Stimulated activated memory B cell treated with anti-CD40 and anti-IgM and Interleukin-4, amounts not matched to agents 10 μg/mL and 1 μg/mL and 100 μg/mL, for 72 hours (primary cell): Measurements from ENCODE around the gene SLC11A2.
"Not testable (repeated sequence)": the region's sequence is repeated elsewhere in the genome, so short reads cannot be mapped to it uniquely, and the experiment has no call there.

Experiments
- ATAC-seq: fragments of 150-1000 bp; cut with Tn5 transposase; 2 replicates; pipeline ENCODE4 v1.10.0; 2021
- H3K27ac Mint-ChIP-seq: one replicate; pipeline ENCODE4 v1.8.0; 2022; ENCODE audit warnings: mild to moderate bottlenecking, mixed read lengths
- H3K27me3 Mint-ChIP-seq: one replicate; pipeline ENCODE4 v1.8.0; 2022; ENCODE audit warnings: mixed read lengths
- H3K36me3 Mint-ChIP-seq: one replicate; pipeline ENCODE4 v1.8.0; 2022; ENCODE audit warnings: mixed read lengths
- H3K4me1 Mint-ChIP-seq: one replicate; pipeline ENCODE4 v1.8.0; 2022; ENCODE audit warnings: mixed read lengths
- H3K4me3 Mint-ChIP-seq: one replicate; pipeline ENCODE4 v1.8.0; 2022; ENCODE audit warnings: mild to moderate bottlenecking, moderate library complexity, mixed read lengths
- H3K9me3 Mint-ChIP-seq: one replicate; pipeline ENCODE4 v1.8.0; 2022; ENCODE audit warnings: mixed read lengths

Gene SLC11A2

DNA sequence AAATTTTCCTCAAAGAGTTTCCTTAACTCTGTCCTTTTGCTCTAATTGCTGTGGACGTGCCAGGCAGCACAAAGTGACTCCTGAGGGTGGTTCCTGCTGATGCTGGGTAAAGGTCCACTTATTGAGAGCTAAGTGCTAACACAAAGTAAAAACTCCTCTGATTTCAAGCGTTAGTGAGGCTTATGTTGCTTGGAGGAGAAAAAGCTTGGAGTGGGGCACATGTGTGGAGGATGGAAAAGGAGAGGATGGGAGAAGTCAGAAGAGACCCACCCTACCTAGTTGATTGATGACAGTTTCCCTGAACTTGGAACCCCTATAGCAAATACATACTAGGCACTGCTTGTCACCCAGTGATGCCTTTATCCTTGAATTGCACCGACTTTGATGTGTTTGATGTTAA, 10.1 kb upstream of the SLC11A2 start:
- Mint-ChIP-seq H3K4me1 (no peaks in the 10 kb centered on the region), H3K9me3 (no peaks in the 10 kb centered on the region), H3K27ac (no peak overlapping the region), H3K27me3 (no peaks in the 10 kb centered on the region), H3K4me3 (no peak overlapping the region), H3K36me3 (no peaks in the 10 kb centered on the region)
- no peak for ATAC-seq

DNA sequence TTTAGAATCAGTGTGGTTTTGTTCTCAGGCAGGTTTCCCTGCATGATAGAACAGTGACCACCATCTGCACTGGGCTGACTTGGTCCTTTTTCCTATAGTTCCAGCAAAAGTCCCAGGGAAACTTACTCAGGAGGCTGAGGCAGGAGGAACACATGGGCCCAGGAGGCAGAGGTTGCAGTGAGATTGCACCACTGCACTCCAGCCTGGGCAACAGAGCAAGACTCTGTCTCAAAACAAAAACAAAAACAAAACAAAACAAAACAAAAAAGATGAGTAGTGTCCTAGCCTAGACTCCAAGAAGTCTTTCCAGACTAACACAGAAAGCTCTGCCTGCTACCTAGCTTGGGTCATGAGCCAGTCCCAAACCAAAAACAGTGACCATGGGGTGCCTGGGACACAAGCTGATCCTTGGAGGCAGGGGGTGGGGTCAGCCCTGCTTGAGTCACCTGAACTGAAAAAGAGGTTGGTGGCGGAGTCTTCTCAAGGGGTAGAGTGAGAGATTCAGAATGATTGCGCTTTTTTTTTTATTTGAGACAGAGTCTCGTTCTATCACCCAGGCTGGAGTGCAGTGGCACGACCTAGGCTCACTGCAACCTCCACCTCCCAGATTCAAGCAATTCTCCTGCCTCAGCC, 7.4 kb upstream of the SLC11A2 start:
- no peak for ATAC-seq
- no peak overlapping the region for H3K27ac Mint-ChIP-seq
- H3K4me3 Mint-ChIP-seq = no peak overlapping the region
- no peaks in the 10 kb centered on the region for H3K27me3 Mint-ChIP-seq
- H3K4me1 Mint-ChIP-seq = no peaks in the 10 kb centered on the region
- H3K36me3 Mint-ChIP-seq = no peaks in the 10 kb centered on the region
- H3K9me3 Mint-ChIP-seq = no peaks in the 10 kb centered on the region

DNA sequence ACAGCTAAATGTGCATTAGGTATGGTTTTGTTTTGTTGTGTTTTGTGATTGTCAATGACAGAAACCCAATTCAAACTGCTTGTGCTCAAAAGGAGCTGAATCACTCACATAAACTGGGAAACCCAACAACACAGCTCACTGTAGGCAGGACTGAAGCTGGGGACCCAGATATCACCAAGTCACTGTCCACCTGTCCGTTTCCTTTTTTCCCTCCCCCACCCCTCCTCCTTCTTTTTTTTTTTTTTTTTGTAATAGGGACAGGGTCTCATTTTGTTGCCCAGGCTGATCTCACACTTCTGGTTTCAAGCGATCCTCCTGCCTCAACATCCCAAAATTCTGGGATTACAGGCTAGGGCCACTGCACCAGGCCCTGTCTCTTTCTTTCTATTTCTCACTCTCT, 6.9 kb upstream of the SLC11A2 start:
- no peak overlapping the region for H3K27ac Mint-ChIP-seq
- no peak overlapping the region for H3K4me3 Mint-ChIP-seq
- H3K4me1 Mint-ChIP-seq = no peaks in the 10 kb centered on the region
- no peak for ATAC-seq
- H3K36me3 Mint-ChIP-seq = no peaks in the 10 kb centered on the region
- H3K9me3 Mint-ChIP-seq = no peaks in the 10 kb centered on the region
- H3K27me3 Mint-ChIP-seq = no peaks in the 10 kb centered on the region

DNA sequence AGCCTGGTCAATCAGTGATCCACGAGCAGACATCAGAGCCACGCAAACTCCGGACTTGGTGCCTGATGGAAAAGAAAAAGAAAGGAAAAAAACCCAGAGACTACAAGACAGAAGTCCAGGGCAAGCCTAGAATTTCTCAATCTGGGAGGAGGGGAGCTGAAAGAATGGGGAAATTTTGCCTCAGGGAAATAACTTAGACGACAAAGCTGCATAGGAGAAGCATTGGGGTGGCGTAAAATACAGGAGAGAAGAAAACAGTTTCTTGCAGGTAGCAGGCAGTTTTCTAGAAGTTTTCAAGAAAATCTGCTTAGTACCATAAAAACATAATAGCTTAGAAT, 2.6 kb upstream of the SLC11A2 start:
- H3K27me3 Mint-ChIP-seq = no peaks in the 10 kb centered on the region
- peaks cover 24% of the 10 kb centered on the region for H3K4me1 Mint-ChIP-seq
- no peaks in the 10 kb centered on the region for H3K36me3 Mint-ChIP-seq
- no peak overlapping the region for H3K27ac Mint-ChIP-seq
- ATAC-seq = no peak
- H3K4me3 Mint-ChIP-seq = no peak overlapping the region
- H3K9me3 Mint-ChIP-seq = no peaks in the 10 kb centered on the region

DNA sequence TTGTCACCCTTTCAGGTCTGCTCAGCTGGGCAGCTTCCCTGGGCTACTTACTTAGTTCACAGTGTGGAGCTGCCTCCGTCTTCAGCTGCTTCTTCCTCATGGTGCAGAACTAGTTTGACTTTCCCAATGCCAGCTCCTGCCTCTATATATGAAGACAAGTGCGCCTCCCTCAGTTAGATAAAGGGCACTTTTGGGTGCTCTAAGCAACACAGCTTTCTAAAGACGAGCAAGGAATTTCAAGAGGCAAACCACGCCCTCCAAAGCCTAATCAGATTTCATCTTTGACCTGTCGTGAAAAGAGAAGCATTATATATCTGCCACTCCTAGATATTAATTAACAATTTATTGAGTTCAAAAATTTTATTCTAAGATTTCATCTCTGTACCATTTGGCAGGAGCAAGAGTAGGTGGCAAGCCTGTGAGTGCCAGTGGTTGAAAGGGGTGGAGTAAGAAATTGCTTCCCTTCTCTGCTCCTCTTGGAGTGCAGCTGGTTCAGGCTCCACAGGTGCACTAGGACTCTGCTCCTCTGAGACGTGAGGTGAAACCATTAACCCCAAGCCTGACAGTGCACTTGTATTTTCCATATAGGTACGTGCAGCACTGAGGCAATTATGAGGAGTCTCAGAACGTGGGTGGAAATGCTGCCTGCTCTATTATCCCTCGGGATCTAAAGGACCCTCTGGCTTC, 2.1 kb upstream of the SLC11A2 start:
- Mint-ChIP-seq H3K4me3 (no peak overlapping the region), H3K27me3 (no peaks in the 10 kb centered on the region), H3K4me1 (peaks cover 24% of the 10 kb centered on the region), H3K9me3 (no peaks in the 10 kb centered on the region), H3K36me3 (no peaks in the 10 kb centered on the region), H3K27ac (no peak overlapping the region)
- no peak for ATAC-seq

DNA sequence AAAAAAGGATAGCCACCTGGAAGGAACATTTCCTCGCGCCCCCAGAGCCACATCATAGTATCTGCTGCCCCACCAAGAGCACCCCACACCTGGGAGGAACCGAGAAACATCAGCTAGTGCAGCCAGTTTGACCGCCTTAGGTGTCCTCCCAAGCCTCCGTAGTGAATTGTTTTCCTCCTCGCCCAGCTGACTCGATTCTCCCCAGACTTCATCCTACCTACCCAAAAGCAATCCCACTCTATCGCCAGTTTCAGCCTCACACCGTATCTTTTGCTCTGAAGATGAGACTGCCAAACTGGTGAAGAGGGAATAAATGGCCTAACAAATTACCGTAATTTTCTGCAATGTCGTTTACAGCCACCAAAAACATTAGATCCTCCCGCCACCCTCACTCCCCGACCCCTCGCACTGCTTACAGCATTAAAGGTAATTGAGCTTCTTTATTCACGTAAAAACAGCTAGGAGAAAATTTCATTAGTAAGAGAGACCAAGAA, 1.2 kb upstream of the SLC11A2 start:
- H3K27me3 Mint-ChIP-seq = no peaks in the 10 kb centered on the region
- peak overlapping the region; percentile 10 for H3K4me3 Mint-ChIP-seq
- H3K4me1 Mint-ChIP-seq = peaks cover 24% of the 10 kb centered on the region
- no peaks in the 10 kb centered on the region for H3K36me3 Mint-ChIP-seq
- no peaks in the 10 kb centered on the region for H3K9me3 Mint-ChIP-seq
- ATAC-seq = no peak
- H3K27ac Mint-ChIP-seq = no peak overlapping the region

DNA sequence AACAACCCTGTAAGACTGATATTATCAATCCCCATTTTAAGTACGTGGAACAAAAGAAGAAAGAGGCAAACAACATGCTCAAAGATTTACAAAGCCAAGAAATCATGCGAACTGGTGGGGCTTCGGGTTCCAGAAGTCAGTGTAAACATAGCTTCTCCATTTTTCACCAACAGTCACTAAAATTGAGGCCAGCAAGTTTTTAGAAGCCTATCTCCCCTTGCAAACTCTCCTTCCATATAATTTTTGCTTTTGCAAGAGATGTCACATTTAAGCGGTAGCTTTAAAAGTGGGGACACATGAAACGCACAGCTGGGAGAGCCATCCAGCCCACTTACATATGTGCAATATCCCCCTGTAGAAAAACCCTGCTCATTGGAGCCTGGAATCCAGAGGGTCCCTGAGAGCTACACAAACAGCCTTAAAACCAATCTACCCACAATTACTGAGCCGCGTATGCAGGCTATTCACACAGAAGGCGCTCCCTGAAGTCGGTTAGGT, 797 bp downstream of the SLC11A2 start:
- peak overlapping the region; percentile 95 for H3K4me3 Mint-ChIP-seq
- H3K27me3 Mint-ChIP-seq = no peaks in the 10 kb centered on the region
- no peaks in the 10 kb centered on the region for H3K36me3 Mint-ChIP-seq
- no peaks in the 10 kb centered on the region for H3K9me3 Mint-ChIP-seq
- H3K27ac Mint-ChIP-seq = peak overlapping the region; percentile 86
- ATAC-seq = no peak
- peaks cover 34% of the 10 kb centered on the region for H3K4me1 Mint-ChIP-seq

DNA sequence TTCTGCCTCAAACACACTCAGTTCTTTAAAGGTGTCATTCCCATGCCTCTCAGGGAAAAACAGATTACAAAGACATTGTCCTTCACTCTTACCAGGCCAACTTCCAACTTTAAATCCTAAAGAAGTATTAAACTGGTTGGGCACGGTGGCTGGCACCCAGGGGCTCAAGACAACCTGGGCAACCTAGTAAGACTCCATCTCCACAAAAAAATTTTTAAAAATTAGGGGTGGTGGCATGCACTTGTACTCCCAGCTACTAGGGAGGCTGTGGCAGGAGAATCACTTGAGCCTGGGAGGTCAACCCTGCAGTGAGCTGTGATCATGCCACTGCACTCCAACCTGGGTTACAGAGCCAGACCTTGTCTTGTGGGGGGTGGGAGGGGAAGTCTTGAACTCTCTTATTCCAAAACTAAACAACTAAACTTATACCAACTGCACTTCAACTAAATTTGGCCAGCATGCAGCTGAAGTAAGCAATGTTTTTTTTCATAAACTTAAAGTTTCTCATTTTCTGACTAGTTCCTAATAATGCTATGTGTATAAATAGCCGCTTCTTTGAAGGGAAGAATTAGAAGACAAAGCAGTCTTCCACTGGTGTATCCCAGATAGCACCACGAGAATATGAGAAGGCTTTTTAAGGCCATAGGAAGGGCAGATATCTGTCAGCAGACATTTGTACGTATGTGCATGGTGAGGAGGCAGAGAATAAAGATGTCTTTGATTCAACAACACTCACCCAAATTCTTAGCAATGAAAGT, 2.4 kb downstream of the SLC11A2 start:
- Mint-ChIP-seq H3K27ac (peak overlapping the region; percentile 86), H3K4me1 (peaks cover 34% of the 10 kb centered on the region), H3K36me3 (no peaks in the 10 kb centered on the region), H3K4me3 (peak overlapping the region; percentile 95), H3K9me3 (no peaks in the 10 kb centered on the region), H3K27me3 (no peaks in the 10 kb centered on the region)
- no peak for ATAC-seq

DNA sequence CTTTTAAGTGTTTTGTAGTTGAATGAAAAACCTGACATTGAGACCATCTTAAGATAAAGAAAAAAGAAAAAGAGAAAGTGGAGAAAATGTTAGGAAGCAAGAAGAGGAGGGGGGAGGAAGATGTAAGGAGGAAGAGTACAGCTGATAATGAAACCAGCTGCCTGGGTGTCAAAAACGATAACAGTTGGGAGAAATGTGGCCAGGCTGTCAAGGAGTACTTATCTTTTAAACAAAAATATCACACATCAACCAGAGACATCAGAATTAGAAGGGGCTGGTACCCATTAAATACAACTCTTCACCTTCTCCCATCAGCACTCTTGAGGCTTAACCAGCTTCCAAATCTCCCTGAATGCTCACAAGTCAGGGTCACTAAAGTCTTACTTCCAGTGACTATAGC, 4.5 kb downstream of the SLC11A2 start:
- Mint-ChIP-seq H3K27ac (peak overlapping the region; percentile 40), H3K36me3 (no peaks in the 10 kb centered on the region), H3K4me1 (peaks cover 36% of the 10 kb centered on the region), H3K27me3 (no peaks in the 10 kb centered on the region), H3K4me3 (no peak overlapping the region), H3K9me3 (no peaks in the 10 kb centered on the region)
- ATAC-seq = no peak

DNA sequence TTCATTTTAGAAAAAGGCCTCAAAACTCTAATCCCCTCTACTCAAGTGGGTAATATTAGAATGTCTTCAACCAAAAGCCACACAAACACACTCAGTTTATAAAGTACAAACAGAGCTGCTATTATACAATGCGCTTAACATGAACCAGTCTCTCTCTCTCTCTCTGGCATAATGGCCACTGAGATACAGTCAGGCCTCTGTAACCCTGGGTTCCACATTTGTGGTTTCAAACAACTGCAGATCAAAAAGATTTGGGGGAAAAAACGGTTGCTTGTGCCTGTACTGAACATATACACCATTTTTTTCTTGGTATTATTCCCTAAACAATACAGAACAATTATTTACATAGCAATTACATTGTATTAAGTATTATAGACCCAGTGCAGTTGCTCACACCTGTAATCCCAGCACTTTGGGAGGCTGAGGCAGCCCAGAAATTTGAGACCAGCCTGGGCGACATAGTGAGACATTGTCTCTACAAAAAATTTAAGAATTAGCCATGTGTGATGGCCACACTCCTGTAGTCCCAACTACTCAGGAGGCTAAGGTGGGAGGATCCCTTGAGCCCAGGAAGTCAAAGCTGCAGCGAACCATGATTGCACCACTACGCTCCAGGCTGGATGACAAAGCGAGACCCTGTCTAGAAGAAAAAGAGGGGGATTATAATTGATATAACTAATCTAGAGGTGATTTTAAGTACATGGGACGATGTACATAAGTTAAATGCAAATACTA, 5.6 kb downstream of the SLC11A2 start:
- no peaks in the 10 kb centered on the region for H3K27me3 Mint-ChIP-seq
- peaks cover 34% of the 10 kb centered on the region for H3K4me1 Mint-ChIP-seq
- ATAC-seq = no peak
- H3K9me3 Mint-ChIP-seq = no peaks in the 10 kb centered on the region
- H3K36me3 Mint-ChIP-seq = no peaks in the 10 kb centered on the region
- no peak overlapping the region for H3K27ac Mint-ChIP-seq
- H3K4me3 Mint-ChIP-seq = no peak overlapping the region

DNA sequence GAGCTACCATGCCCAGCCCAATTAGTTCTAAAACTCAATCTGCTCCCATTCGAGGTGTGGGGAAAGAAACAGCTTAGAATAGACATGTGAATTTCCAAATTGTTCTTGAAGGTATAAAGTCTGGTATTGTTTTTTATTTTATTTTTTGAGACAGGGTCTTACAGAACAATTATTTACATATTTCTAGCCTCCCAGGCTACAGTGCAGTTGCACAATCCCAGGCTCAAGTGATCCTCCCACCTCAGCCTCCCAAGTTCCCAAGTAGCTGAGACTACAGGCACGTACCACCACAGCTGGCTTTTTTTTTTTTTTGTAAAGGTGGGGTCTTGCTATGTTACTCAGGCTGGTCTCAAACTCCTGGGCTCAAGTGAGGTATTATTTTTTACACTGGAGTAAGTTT, 6.3 kb downstream of the SLC11A2 start:
- no peaks in the 10 kb centered on the region for H3K9me3 Mint-ChIP-seq
- H3K4me1 Mint-ChIP-seq = peaks cover 28% of the 10 kb centered on the region

DNA sequence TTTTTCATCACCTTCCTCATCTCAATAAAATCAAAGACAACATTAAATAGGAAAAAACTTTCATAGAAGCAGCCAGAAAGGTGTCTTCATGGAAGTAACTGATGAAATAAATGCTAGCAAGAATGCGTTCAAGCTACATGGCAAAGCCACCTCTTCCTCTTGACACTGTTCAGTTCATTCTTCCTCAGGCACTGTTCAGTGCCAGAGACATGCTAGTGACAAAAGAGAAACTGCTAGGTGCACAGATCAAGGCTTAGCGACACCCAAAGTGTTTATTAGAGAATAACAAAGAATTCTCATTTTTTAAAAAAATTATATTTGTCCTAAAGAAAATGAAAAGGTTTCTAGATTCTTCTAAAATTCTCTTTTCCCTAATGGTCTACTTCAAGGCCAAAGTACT, 7.2 kb downstream of the SLC11A2 start:
- Mint-ChIP-seq H3K27ac (no peak overlapping the region), H3K4me1 (peaks cover 18% of the 10 kb centered on the region), H3K36me3 (no peaks in the 10 kb centered on the region), H3K4me3 (no peak overlapping the region), H3K27me3 (no peaks in the 10 kb centered on the region), H3K9me3 (no peaks in the 10 kb centered on the region)
- ATAC-seq = no peak

More for the DNA sequence above, 6.3 kb downstream of the SLC11A2 start:
- Mint-ChIP-seq H3K4me3 (no peak overlapping the region), H3K27ac (no peak overlapping the region), H3K36me3 (no peaks in the 10 kb centered on the region), H3K27me3 (no peaks in the 10 kb centered on the region)
- no peak for ATAC-seq

DNA sequence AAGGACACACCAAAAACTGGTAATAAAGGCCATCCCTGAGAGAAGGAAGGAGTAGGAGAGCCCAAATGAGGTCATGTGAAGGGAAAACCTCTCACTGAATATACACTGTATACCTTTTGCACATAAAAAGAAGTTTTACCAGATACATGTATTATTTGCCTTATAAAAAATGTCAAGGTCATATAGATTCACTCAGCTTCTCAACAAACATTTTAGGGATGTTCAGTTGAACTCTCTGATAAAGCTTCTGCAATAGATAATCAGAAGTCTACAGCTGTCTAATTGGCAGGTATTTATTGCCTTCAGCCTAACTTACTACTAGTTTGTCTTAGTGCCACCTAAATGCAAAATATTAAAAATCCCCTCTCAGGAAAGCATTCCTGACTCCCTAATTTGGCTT, 8.7 kb downstream of the SLC11A2 start:
- H3K4me1 Mint-ChIP-seq = peaks cover 16% of the 10 kb centered on the region
- no peak for ATAC-seq
- H3K36me3 Mint-ChIP-seq = no peaks in the 10 kb centered on the region
- no peaks in the 10 kb centered on the region for H3K27me3 Mint-ChIP-seq
- no peaks in the 10 kb centered on the region for H3K9me3 Mint-ChIP-seq
- no peak overlapping the region for H3K27ac Mint-ChIP-seq
- H3K4me3 Mint-ChIP-seq = no peak overlapping the region

DNA sequence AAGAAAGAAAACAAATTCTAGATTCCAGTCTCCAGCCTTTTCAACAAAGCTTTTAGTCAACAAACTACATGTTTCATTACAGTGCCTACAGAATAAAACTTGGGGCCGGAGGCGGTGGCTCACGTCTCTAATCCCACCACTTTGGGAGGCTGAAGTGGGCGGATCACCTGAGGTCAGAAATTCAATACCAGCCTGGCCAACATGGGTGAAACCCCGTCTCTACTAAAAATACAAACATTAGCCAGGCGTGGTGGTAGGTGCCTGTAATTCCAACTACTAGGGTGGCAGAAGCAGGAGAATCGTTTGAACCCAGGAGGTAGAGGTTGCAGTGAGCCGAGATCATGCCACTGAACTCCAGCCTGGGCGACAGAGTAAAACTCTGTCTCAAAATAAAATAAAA, 11.7 kb downstream of the SLC11A2 start:
- not testable (repeated sequence) for H3K4me3 Mint-ChIP-seq, H3K36me3 Mint-ChIP-seq, H3K4me1 Mint-ChIP-seq, ATAC-seq, H3K27me3 Mint-ChIP-seq, H3K9me3 Mint-ChIP-seq, H3K27ac Mint-ChIP-seq

DNA sequence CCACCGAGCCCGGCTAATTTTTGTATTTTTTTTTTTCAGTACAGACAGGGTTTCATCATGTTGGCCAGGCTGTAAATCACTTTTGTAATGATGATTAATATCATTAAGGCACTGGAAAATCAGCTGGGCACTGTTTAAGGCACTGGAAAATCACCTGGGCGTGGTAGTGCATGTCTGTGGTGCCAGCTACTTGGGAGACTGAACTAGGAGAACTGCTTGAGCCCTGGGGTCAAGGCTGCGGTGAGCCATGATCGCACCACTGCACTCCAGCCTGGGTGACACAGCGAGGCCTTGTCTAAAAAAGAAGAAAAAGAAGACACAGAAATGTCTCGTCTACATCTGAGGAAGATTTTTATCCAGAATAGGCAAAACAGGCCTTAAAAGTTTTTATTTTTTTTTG, 12.7 kb downstream of the SLC11A2 start:
- ATAC-seq = no peak
- Mint-ChIP-seq H3K27ac (no peak overlapping the region), H3K27me3 (no peaks in the 10 kb centered on the region), H3K4me3 (no peak overlapping the region), H3K9me3 (no peaks in the 10 kb centered on the region), H3K36me3 (no peaks in the 10 kb centered on the region), H3K4me1 (peaks cover 13% of the 10 kb centered on the region)
